Keratinocyte (primary cell): ENCODE results near the gene ISM1. TPM values are rescaled to one million over a fixed set of nuclear protein-coding genes. Genes with fewer than 3 reads are reported as not detected.

Source experiments
- DNase-seq: peaks from one replicate; pipeline ENCODE4 v3.0.0-alpha.2; 2011; ENCODE audit warnings: low read depth, missing footprints, low spot score
- FAIRE-seq: peaks from 2 replicates; lab custom pipeline; 2011; peaks lifted over from hg19 to GRCh38; lab: Jason Lieb, UNC
- H2AFZ ChIP-seq: 2 replicates; pipeline ENCODE4 v1.6.0; 2012; ENCODE audit warnings: low read length, control low read depth, inconsistent platforms; ENCODE audit not compliant: control insufficient read depth
- H3K27ac ChIP-seq: 2 replicates; pipeline ENCODE4 v1.5.1; 2011; ENCODE audit warnings: low read length; ENCODE audit not compliant: control insufficient read depth, insufficient read depth
- H3K27me3 ChIP-seq: 3 replicates; pipeline ENCODE4 v1.6.0; 2011; ENCODE audit warnings: low read length; ENCODE audit not compliant: control insufficient read depth, insufficient read depth; ENCODE audit errors: extremely low read depth
- H3K36me3 ChIP-seq, 2 experiments: 2 replicates in 1 of 2; 3 replicates in 1 of 2; pipeline ENCODE4 v1.5.1; 2011; ENCODE audit warnings: low read length in 2 of 2, mild to moderate bottlenecking in 1 of 2; ENCODE audit not compliant: control insufficient read depth in 2 of 2, insufficient read depth in 2 of 2; ENCODE audit errors: extremely low read depth in 1 of 2
- H3K4me1 ChIP-seq: 3 replicates; pipeline ENCODE4 v1.5.1; 2011; ENCODE audit warnings: low read length; ENCODE audit not compliant: control insufficient read depth, insufficient read depth; ENCODE audit errors: extremely low read depth
- H3K4me2 ChIP-seq: 3 replicates; pipeline ENCODE4 v1.6.0; 2011; ENCODE audit warnings: low read depth, low read length; ENCODE audit not compliant: control insufficient read depth, insufficient read depth; ENCODE audit errors: extremely low read depth
- H3K4me3 ChIP-seq, 3 experiments: fragments of 200-600 bp in 1 of 3; sonication (generic) in 1 of 3; 2 replicates in 2 of 3; 3 replicates in 1 of 3; pipeline ENCODE4 v1.5.1; 2011 to 2016; ENCODE audit warnings: low read length in 3 of 3, mild to moderate bottlenecking in 3 of 3, control low read depth in 2 of 3, inconsistent platforms in 1 of 3, low read depth in 1 of 3, mixed read lengths in 1 of 3, mixed run types in 1 of 3, moderate library complexity in 1 of 3; ENCODE audit not compliant: control insufficient read depth in 2 of 3, insufficient read depth in 2 of 3; ENCODE audit errors: extremely low read depth in 1 of 3
- H3K79me2 ChIP-seq: 2 replicates; pipeline ENCODE4 v1.6.0; 2012; ENCODE audit warnings: low read length; ENCODE audit not compliant: control insufficient read depth, insufficient read depth
- H3K9ac ChIP-seq: 3 replicates; pipeline ENCODE4 v1.6.0; 2011; ENCODE audit warnings: low read length; ENCODE audit not compliant: control insufficient read depth, insufficient read depth; ENCODE audit errors: extremely low read depth
- H3K9me1 ChIP-seq: 3 replicates; pipeline ENCODE4 v1.6.0; 2011; ENCODE audit warnings: low read length; ENCODE audit not compliant: control insufficient read depth, insufficient read depth; ENCODE audit errors: extremely low read depth
- H3K9me3 ChIP-seq: 2 replicates; pipeline ENCODE4 v1.5.1; 2012; ENCODE audit warnings: low read depth, low read length; ENCODE audit not compliant: control insufficient read depth
- H4K20me1 ChIP-seq: 3 replicates; pipeline ENCODE4 v1.6.0; 2011; ENCODE audit warnings: low read length; ENCODE audit not compliant: control insufficient read depth, insufficient read depth; ENCODE audit errors: extremely low read depth
- EZH2 ChIP-seq: IDR thresholded peaks from one replicate; pipeline ENCODE4 v1.6.1; 2012; ENCODE audit warnings: inconsistent platforms, mild to moderate bottlenecking, low read length, moderate library complexity
- dilution Hi-C: fragments of 300-500 bp; cut with MboI; formaldehyde crosslinking; loops from one replicate; pipeline ENCODE4 v1.7.0; 2020; ENCODE audit warnings: low sequenced_read_pairs; ENCODE audit not compliant: extremely low pct_ligation_motif_present
- polyA plus RNA-seq, 5 experiments: library from polyadenylated mRNA; depleted of rRNA in 3 of 5; stranded (reverse) in 3 of 5; stranded (forward) in 1 of 5; unstranded in 1 of 5; fragments of >200 nt; gene quantifications; 1 replicate in 1 of 5; 2 replicates in 3 of 5; 3 replicates in 1 of 5; pipeline versions ENCODE4 v1.2.1 to v1.2.3, GENCODE V29; 2011 to 2012; ENCODE audit warnings: missing spikeins in 2 of 5, low read depth in 1 of 5, low replicate concordance in 1 of 5
- TF ChIP-seq, protein P1 (sequence below), 3 experiments: IDR thresholded peaks in 1 of 3; conservative IDR thresholded peaks in 1 of 3; optimal IDR thresholded peaks in 1 of 3; 2 replicates in 2 of 3; 3 replicates in 1 of 3; pipeline versions ENCODE3 to v1.5.1; 2011; ENCODE audit warnings: low read length in 3 of 3, mild to moderate bottlenecking in 3 of 3, moderate library complexity in 2 of 3, control low read depth in 1 of 3, inconsistent platforms in 1 of 3; ENCODE audit not compliant: insufficient read depth in 2 of 3; ENCODE audit errors: extremely low read depth in 1 of 3

The ISM1 gene
- polyA plus RNA-seq, 1 donor (not counting 4 experiments of a cell fraction or from before 2014, with no cell fraction given), result 3.3 TPM

DNA sequence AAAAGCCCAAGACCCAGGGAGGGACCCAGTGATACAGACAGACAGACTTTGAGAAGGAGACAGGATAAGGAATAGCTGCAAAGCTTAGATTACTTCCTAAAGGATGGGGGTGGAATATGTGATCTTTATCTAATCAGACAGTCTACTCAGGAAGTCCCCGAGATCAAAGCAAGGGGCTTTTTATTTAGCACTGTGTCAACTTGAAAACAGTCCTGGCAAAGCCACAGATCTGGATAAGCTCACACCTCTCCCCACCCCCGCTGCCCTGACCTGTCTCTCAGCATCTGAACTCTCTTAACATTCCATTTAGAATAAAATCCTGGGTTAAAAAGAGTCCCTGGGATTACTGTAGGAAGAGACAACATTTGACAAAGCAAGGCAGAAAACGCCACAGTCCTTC lies 101.5 kb downstream of the ISM1 start:
- DNase-seq (no peak), FAIRE-seq (no peak)
- H2AFZ ChIP-seq, result no peak overlapping the region
- no peaks in the 10 kb centered on the region for H3K27me3 ChIP-seq
- H3K79me2 ChIP-seq, result no peaks in the 10 kb centered on the region
- TF ChIP-seq, protein P1, sequence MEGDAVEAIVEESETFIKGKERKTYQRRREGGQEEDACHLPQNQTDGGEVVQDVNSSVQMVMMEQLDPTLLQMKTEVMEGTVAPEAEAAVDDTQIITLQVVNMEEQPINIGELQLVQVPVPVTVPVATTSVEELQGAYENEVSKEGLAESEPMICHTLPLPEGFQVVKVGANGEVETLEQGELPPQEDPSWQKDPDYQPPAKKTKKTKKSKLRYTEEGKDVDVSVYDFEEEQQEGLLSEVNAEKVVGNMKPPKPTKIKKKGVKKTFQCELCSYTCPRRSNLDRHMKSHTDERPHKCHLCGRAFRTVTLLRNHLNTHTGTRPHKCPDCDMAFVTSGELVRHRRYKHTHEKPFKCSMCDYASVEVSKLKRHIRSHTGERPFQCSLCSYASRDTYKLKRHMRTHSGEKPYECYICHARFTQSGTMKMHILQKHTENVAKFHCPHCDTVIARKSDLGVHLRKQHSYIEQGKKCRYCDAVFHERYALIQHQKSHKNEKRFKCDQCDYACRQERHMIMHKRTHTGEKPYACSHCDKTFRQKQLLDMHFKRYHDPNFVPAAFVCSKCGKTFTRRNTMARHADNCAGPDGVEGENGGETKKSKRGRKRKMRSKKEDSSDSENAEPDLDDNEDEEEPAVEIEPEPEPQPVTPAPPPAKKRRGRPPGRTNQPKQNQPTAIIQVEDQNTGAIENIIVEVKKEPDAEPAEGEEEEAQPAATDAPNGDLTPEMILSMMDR (optimal IDR thresholded peaks at IDR 0.05 in 1 of 3, IDR thresholded peaks at IDR 0.05 in 1 of 3, conservative IDR thresholded peaks at IDR 0.05 in 1 of 3; ENCODE audit: extremely low read depth in 1 of 3, insufficient read depth in 2 of 3, low read length in 3 of 3), result no peak
- no peak for TF ChIP-seq EZH2
- H4K20me1 ChIP-seq, result no peaks in the 10 kb centered on the region
- no peak overlapping the region for H3K4me3 ChIP-seq
- no peak overlapping the region for H3K9ac ChIP-seq
- no peak overlapping the region for H3K27ac ChIP-seq
- dilution Hi-C loops, result no loop called here
- no peaks in the 10 kb centered on the region for H3K36me3 ChIP-seq
- H3K4me2 ChIP-seq, result no peak overlapping the region
- no peaks in the 10 kb centered on the region for H3K9me3 ChIP-seq
- H3K4me1 ChIP-seq, result no peaks in the 10 kb centered on the region
- no peaks in the 10 kb centered on the region for H3K9me1 ChIP-seq

DNA sequence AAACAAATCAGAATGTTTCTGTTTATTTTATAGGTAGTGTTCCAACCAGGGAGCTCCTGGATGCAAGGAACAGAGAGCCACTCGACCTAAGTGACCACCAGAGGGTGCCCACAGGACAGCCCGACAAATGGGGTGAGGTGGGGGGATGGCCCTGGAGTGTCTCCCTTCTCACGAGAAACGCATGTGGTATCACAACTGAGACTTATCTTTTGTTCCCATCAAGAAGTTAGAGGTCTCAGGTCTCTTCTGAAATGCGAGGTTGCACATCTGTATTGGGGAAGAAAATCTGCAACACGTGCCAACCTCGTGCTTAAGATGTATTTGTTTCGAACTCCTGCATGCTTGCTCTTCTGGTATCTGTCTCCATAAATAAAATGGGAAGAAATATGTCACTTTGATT lies 104.0 kb downstream of the ISM1 start:
- no peaks in the 10 kb centered on the region for H3K79me2 ChIP-seq
- no peak overlapping the region for H3K4me3 ChIP-seq
- TF ChIP-seq, protein P1 (optimal IDR thresholded peaks at IDR 0.05 in 1 of 3, IDR thresholded peaks at IDR 0.05 in 1 of 3, conservative IDR thresholded peaks at IDR 0.05 in 1 of 3; ENCODE audit: extremely low read depth in 1 of 3, insufficient read depth in 2 of 3, low read length in 3 of 3), result peak; percentile 48 to 73 (median 60)
- TF ChIP-seq EZH2, result no peak
- no peak overlapping the region for H2AFZ ChIP-seq
- FAIRE-seq (no peak), DNase-seq (no peak)
- dilution Hi-C loops, result no loop called here
- no peaks in the 10 kb centered on the region for H3K36me3 ChIP-seq
- no peak overlapping the region for H3K9ac ChIP-seq
- H3K4me1 ChIP-seq, result no peaks in the 10 kb centered on the region
- H3K27me3 ChIP-seq, result no peaks in the 10 kb centered on the region
- no peaks in the 10 kb centered on the region for H3K9me1 ChIP-seq
- H3K27ac ChIP-seq, result no peak overlapping the region
- no peak overlapping the region for H3K4me2 ChIP-seq
- H3K9me3 ChIP-seq, result no peaks in the 10 kb centered on the region
- no peaks in the 10 kb centered on the region for H4K20me1 ChIP-seq
